GM19468 (cell line): ENCODE measurements around the gene NPAS1.
"Not testable (repeated sequence)": the region's sequence is repeated elsewhere in the genome, so short reads cannot be mapped to it uniquely, and the experiment has no call there.

Experiments
- ATAC-seq: cut with Tn5 transposase; IDR thresholded peaks from one replicate; pipeline ENCODE4 v1.9.1; 2021; ENCODE audit warnings: mild to moderate bottlenecking, moderate library complexity, moderate number of reproducible peaks; ENCODE audit not compliant: unreplicated experiment; ENCODE audit errors: extremely low read depth

NPAS1 gene

GRCh38 chr19:47040869-47041268 lies 21.2 kb downstream of the NPAS1 start:
- ATAC-seq: no peak

GRCh38 chr19:47044946-47045866 lies 25.6 kb downstream of the NPAS1 start:
- no peak for ATAC-seq

- no peak for ATAC-seq
Observed at GRCh38 chr19:47045867-47046470, 26.3 kb downstream of the NPAS1 start.

- no peak for ATAC-seq
Observed at GRCh38 chr19:47047272-47047762, 27.7 kb downstream of the NPAS1 start.

- ATAC-seq: no peak
Observed at GRCh38 chr19:47047763-47048405, 28.2 kb downstream of the NPAS1 start.

GRCh38 chr19:47049307-47049700 lies 29.7 kb downstream of the NPAS1 start:
- ATAC-seq: no peak

GRCh38 chr19:47050562-47050961 lies 30.9 kb downstream of the NPAS1 start:
- not testable (repeated sequence) for ATAC-seq

- no peak for ATAC-seq
Observed at GRCh38 chr19:47056411-47056810, 36.8 kb downstream of the NPAS1 start.

- no peak for ATAC-seq
Observed at GRCh38 chr19:47057328-47057727, 37.7 kb downstream of the NPAS1 start.

- no peak for ATAC-seq
Observed at GRCh38 chr19:47058621-47059022, 39.0 kb downstream of the NPAS1 start.

GRCh38 chr19:47063874-47064273 lies 44.2 kb downstream of the NPAS1 start:
- ATAC-seq: no peak

- ATAC-seq: no peak
Observed at GRCh38 chr19:47065242-47065641, 45.6 kb downstream of the NPAS1 start.

- no peak for ATAC-seq
Observed at GRCh38 chr19:47066376-47067214, 47.0 kb downstream of the NPAS1 start.

GRCh38 chr19:47067215-47067847 lies 47.7 kb downstream of the NPAS1 start:
- ATAC-seq: no peak

GRCh38 chr19:47068246-47068645 lies 48.6 kb downstream of the NPAS1 start:
- no peak for ATAC-seq

GRCh38 chr19:47068876-47069406 lies 49.3 kb downstream of the NPAS1 start:
- ATAC-seq: no peak

GRCh38 chr19:47069795-47070194 lies 50.2 kb downstream of the NPAS1 start:
- ATAC-seq: no peak

- ATAC-seq: no peak
Observed at GRCh38 chr19:47070756-47071155, 51.1 kb downstream of the NPAS1 start.

- ATAC-seq: no peak
Observed at GRCh38 chr19:47071731-47072130, 52.1 kb downstream of the NPAS1 start.
